Activated CD4-positive, alpha-beta T cell treated with anti-CD3 and anti-CD28 coated beads for 24 hours (primary cell): ENCODE results near the gene TBCC.
A peak's percentile ranks its signal among the peaks of the same experiment; 100 is the strongest.

Experiments
- DNase-seq, 2 donors: peaks; one replicate each; pipeline ENCODE4 v3.0.0-alpha.2; 2020; ENCODE audit warnings: low read depth in 2 of 2

The TBCC gene, protein sequence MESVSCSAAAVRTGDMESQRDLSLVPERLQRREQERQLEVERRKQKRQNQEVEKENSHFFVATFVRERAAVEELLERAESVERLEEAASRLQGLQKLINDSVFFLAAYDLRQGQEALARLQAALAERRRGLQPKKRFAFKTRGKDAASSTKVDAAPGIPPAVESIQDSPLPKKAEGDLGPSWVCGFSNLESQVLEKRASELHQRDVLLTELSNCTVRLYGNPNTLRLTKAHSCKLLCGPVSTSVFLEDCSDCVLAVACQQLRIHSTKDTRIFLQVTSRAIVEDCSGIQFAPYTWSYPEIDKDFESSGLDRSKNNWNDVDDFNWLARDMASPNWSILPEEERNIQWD

DNA sequence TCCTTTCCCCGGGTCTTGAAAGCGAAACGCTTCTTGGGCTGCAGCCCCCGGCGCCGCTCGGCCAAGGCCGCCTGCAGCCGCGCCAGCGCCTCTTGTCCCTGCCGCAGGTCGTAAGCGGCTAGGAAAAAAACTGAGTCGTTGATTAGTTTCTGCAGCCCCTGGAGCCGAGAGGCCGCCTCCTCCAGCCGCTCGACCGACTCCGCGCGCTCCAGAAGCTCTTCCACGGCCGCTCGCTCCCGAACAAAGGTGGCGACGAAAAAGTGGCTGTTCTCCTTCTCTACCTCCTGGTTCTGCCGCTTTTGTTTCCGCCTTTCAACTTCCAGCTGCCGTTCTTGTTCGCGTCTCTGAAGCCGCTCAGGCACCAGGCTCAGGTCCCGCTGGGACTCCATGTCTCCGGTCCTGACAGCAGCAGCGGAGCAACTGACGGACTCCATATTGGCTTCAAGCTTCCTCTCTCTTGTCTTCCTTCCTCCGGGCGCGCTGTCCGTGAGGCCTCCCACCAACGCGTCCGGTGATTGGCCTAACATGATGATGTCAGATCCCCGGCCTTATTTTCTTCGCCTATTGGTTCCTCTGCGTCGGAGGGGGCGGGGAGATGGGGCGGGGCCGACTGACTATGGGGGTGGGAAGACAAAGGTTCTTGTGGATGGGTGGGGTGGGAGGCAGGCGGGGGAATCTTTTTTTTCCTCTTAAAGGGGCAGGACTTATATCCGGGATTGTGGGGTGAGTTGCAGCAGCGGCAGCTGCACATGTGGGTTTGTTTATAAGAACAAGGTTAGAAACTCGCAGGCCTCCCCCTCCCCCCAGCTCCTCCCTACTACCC is at the start of gene TBCC:
TBCC (minus strand) TSS at position 464 of the 823 bp plus-strand sequence; CDS start at position 434, 30 bp downstream.
- peak; percentile 83 to 85 for DNase-seq

DNA sequence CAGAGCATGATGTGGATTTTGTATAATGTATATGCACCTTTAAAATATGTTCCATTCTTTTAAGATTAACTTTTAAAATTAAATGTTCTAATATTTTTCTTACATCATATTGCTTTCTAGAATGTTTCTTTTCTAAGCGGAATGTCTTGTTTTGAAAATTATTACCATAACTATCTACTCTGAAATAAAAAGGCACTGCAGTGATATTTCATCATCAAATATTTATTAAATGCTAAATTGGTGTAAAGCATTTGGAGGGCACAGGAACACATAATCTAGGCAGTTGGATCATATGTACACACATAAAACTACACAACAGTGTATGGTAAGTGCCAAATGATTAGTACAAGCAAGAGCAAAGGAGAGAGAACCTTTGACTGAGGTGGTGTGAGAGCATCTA is 49.7 kb upstream of the TBCC start:
- DNase-seq, result no peak

DNA sequence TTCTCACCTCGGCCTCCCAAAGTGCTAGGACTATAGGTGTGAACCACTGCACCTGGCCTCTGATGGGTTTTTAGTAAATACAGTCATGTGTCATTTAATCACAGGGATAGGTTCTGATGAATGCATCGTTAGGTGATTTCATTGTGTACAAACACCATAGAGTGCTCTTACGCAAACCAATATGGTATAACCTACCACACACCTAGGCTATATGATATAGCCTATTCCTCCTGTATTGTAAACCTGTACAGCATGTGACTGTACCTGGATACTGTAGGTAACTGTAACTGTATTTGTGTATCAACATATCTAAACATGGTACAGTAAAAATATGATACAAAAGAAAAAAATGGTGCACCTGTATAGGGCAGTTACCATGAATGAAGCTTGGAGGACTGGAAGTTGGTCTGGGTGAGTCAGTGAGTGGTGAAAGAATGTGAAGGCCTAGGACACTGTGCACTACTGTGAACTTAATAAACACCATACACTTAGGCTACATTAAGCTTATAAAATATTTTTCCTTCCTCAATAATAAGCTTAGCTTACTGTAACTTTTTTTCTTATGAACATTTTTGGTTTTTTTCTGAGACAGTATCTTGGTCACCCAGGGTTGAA is 45.9 kb upstream of the TBCC start:
- DNase-seq, result no peak

DNA sequence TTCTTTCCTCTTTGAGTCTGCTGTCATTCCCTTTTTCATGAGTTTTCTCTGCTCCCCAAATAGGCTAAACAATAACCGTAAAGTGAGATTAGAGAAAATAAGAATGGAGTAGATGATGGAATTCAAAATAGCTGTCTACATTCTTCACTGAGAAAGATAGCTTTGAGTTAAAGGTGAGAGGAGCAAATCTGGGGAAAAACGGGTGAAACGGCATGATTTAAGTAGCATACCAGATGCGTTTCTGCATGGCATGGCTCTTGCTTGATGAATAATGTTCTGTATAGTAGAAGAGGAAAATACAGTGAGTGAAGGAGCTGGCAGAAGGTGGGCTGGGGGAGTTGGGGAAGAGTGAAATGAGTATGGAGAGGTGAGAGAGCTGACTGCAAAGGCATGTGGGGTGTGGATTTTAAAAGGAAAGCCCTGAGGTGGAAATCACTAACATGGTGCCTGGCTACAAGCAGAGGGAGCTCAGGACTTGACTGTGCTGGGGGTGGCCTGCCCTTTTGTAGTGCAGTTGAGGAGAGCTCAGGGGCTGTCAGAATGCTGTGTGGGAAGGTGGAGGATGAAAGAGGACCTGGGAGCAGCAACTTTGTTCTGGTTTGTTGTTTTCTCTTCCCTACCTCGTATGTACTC is 44.8 kb upstream of the TBCC start:
- no peak for DNase-seq

DNA sequence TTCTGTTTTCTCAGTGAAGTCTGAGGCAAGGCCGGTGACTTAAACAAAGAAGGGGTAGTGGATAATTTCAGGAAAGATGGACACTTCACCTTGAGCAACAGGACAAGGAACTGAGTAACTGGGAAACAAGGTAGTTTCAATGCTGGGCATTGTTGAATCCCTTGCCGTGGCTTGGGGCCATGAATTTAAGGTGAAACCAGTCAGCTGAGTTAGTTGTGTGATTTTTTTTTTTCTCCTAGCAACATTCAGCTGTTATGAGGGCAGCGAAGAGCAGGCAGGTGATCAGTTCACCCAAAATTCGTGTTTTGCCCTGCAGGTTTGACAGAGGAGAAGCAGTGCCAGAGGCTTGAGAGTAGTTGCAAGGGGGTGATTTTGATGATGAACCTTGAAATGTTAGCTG is 42.8 kb upstream of the TBCC start:
- DNase-seq, result no peak

DNA sequence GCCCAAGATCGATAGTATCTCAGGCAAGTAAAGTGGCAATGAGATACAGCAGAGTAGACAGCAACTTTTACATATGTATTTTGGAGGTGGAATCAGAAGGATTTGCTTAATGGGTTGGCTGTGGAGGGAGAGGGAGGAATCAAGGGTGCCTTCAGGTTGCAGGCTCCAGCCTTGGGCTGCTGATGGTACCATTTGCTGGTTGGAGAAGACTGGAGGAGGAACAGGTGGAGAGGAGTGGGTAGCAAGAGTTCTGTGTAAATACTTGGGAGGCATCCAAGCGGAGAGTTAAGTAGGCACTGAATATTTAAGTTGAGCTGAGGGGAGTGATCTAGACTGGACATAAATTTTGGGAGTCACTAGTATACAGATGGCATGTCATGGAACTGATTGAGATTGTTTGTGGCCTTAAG is 41.2 kb upstream of the TBCC start:
- no peak for DNase-seq

DNA sequence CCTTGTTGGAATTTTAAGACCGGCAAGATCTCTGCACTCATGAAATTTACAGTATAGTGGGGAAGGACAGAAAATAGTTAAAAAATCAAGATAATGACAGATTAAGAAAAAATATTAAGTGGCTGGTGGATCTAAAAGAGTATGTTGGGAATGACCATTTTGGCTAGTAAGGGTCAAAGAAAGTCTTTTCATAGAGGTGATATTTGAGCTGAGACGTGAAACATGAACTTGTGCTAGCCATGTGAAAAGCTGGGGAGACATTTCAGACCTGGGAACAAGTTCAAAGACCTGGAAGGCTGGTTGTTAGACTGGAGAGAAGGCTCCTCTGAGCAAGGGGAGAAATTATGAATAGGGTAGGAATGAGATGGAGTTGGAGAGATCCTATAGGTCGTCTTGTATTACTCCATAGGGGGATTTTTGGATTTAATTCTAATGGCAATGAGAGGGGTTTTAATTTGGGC is 40.7 kb upstream of the TBCC start:
- DNase-seq, result no peak

DNA sequence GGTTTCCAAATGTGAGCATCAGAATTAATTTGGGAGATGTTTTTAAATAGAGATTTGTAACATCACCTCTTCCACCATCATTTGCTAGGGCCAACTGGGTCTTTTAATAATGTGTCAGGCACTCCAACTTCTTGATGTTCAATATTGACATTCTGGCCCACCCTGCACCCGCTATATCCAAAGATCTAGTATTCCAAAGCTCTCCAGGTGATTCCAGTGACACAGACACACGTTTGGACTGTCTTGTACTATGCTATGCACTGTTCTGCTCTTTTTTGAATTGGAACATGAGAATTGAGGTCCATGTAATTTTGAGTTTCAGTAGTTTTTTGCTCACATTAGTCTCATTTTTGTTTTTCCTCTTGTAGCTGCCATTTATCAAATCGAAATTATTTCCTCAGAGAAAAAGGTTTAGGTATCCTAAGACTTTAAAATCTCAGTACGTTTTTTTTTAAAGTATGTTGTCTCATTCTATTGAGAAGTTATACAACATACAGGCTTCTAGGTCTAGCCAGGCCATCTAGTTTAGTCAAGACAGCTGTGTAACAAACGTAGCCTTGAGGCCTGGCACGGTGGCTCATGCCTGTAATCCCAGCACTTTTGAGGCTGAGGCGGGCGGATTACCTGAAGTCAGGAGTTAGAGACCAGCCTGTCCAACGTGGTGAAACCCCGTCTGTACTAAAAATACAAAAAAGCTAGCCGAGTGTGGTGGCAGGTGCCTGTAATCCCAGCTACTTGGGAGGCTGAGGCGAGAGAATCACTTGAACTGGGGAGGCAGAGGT is 39.0 kb upstream of the TBCC start:
- no peak for DNase-seq

DNA sequence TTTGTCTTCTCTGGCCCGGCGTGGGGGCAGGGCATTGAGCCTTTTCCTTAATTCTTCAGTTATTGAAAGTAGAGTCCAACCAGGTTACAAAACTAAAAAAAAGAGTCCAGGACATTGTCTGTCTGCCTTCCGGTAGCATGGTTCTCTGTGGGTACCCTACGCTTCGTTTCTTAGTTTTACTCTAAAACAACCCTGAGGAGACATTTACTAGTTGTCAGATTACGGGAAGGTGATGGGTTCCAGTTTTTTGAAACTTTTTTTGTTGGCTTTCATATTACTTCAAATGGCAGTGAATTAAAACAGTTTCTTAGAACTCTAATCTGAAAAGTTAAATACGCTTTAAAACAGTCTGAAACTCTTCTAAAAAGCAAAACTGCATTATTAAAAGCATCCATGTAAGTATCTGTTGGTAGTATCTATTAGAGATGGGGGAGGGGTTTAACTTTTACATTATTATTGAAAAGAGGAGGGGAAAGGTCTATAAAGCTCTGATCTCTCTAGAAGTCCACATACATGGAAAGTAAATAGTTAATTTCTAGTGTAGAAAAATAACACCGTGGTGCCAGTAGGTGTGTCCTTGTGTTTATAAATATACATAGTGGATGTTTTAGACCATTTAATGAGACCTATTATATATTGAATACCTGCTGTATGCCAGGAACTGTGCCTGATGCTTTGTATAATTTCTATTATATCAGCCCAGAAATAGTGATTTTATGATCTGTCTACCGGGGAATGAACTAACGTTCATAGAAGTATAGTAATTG is 38.2 kb upstream of the TBCC start:
- peak in 1 of 2 donors; percentile 35 for DNase-seq

DNA sequence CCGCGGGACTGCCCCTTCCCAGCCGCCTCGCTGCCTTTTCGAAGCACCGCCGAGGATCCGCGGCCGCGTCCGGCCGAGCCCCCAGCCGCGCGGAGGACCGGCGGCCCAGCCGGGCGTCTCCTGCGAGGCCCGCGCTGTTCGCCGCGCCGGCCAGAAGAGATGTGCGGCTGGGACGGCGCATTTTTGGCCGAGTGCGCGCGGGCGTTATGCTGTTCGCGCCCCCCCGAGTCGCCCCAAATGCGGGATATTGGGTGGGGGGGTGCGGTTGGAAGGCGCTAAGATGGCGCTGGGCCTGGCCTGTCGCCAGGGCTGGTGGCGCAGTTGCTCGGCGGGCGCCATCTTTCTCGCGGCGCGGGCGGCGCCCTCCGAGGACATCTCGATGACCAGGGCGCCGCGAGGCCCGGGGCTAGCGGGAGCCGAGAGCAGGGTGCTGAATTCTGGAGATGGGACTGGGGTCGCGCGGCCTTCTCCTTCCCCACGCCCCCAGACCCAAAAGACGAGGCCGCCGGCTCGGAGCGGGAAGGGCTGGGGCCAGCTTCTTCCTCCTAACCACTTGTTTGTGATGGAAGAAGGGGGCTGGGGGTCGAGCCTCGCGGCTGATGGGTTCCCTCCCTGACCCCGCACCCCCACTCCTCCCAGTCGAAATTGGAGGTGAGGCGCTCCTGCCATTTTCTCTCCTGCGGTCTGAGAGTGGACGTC is 37.4 kb upstream of the TBCC start:
- DNase-seq, result peak; percentile 51 to 56

DNA sequence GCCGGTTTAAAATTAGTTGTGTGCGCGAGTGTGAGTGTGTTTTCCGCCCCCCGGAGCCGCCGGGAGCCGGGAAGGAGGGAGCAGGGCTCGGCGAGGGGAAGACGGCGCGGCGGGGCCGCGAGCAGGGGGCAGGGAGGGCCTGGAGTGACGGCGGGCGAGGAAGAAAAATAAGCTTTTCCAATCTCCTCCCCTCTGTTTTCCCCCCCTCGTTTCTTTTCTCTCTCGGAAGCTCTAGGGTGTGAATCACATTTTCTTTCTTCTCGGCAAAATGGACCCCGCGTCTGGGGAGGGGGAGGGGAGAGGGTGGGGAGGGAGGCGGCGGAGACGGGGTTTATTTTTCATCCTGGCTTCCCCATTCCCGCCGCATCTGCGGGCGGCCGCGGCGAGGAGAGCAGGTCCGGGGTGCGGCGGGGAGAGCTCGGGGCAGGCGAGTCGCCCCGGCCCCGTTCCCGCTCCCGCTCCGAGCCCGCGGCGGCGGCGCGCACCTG is 36.8 kb upstream of the TBCC start:
- peak; percentile 54 to 56 for DNase-seq

DNA sequence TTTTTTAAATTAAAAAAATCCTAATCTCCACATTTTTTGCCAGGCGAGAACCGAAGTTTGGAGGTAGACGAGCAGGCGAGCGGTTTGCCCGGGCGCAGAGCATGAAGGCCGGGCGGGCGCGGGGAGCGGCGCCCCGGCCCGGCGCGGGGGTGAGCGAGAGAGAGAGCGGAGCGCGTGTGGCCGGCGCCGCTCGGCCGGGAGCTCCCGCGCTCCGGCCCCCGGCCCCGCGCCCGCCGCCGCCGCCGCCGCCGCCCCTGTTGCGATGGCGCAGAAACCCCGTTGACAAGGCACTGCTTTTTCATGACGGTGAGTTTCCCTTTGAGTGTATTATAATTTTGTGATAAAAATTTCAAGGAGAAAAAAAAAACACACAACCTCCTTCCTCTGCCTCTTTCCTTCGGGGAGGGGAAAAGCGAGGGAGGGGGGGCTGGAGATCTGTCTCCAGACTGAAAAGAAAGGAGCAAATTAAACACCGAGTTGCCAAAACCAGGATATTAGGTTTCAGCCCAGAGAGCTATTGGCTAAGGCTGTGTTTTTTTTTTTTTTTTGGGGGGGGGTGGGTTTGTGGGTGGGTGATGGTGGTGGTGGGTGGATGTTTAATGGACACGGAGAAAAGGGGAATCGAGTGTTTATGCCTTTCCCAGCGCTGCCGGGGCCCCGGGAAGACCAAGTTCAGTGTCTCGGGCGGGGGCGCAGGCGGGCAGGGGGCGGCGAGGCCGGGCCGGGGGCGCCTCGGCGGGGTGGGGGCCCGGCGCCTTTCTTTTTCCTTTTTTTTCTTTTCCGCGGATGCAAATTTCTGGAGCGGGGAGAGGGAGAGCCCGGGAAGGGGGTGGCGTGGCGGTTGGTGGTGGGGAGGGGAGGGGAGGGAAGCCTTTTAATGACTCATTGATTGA is 36.1 kb upstream of the TBCC start, which contains the start of gene BICRAL:
BICRAL (plus strand) TSS at position 257 of the 893 bp plus-strand sequence. CDS start 39,971 bp downstream, outside the sequence.
- peak; percentile 61 to 66 for DNase-seq

DNA sequence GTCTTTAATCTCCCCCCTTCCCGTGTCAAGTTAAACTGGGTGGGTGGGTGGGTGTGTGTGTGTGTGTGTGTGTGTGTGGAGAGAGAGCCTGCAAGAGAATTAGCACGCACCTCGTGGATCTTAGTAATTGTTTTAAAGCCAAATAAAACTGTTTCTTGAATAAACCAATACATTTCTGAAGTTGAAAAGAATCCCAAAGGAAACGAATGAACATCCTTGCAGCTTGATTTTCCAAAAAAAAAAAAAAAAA is 35.6 kb upstream of the TBCC start:
- no peak for DNase-seq

DNA sequence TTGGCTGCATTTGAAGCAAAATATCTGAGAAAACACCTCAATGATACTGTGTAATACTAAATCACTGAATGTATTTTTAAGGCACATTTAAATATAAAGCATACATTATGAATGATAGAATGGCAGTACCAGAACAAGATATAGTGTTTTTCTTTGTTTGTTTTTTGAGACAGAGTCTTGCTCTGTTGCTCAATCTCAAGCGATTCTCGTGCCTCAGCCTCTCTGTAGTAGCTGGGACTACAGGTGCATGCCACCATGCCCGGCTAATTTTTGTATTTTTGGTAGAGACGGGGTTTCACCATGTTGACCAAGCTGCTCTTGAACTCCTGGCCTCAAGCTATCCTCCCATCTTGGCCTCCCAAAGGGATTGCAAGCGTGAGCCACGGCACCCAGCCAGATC is 33.6 kb upstream of the TBCC start:
- DNase-seq, result no peak

DNA sequence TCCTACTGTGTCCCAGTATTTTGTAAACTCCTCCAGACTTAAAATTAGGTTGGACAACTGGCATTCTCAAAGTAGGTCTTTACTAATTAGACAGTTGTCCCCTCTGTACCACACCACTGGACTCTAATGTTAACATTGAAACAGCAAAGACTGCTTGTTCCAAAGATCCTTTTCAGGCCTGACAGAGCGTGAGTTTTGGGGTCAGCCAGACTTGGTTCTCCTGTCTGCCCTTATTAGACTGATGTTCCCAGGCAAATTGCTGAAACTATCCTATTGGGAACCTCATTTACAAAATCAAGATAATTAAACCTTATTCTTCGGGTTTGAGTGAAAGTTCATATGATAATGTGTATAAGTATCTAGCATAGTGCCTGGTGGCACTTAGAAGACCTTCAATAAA is 32.2 kb upstream of the TBCC start:
- no peak for DNase-seq

DNA sequence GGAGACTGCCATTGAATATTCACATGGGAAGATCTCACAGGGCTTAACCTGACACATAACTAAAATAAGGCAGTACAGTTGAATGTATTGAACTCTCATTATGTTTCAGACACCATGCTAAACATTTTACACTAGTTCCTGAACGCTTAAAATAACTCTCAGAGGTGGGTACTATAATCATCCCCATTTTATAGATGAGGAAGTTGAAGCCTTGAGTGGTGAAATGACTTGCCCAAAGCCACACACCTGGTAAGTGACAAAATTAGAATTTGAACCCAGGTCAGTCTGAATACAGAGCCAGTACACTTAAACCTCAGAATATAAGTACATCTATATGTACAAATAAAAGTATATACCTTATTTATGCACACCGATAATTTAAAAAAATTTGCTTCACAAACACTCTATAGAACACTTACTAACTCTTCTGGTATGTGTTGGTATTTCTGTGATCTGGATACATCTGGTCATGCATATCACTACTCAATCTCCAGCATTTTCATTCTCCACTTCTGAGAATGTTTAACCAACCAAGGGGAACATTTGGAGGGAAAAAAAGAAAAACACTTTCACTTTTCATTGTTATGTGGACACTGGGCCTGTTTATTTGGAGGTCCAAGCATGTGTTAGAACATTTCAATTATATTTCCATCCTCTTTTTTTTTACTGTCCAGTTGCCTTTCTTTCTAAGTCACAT is 31.4 kb upstream of the TBCC start:
- DNase-seq, result no peak

DNA sequence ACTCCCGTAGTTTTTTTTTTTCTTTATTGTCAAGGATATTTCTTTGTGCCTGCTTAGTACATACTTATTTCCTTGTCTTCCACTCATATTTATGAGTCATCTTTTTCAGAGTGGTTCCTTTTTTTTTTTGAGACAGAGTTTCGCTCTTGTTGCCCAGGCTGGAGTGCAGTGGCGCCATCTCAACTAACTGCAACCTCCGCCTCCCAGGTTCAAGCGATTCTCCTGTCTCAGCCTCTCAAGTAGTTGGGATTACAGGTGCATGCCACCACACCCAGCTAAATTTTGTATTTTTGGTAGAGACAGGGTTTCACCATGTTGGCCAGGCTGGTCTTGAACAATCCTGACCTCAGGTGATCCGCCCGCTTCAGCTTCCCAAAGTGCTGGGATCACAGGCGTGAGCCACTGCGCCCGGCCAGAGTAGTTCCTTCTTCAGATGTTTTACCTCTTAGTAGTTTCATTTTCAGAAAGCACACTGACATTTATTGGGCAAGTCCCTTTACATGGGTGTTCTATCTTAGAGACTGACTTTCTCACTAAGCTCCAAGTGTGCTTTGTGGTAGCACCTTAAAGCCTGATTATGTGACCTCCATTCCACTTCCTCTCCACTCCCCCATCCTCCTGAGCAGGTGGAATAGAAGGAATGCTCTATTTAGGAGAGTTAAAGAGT is 29.1 kb upstream of the TBCC start:
- DNase-seq, result peak; percentile 18 to 21

DNA sequence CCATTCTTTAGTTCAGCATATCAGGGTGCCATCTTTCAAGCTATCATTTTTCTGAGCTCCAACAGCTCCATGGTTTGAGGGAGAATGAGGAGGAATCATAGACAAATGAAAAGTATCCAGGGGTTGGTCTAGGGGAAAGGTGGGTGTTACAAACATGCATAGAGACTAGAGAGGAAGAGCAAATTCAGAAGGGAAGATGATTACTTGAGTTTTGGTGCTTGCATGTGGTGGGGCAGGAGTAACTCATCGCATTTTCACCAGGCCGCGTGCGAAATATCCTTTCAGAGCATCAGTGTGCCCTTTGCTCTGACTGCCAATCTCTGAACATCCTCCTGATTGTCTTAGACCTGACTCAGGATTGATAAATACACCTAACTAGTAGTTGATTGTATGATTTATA is 28.3 kb upstream of the TBCC start:
- no peak for DNase-seq
